Measurements from ENCODE around the gene DMRT1.

GRCh38 chr9:979983-980382 is 138.5 kb downstream of the DMRT1 start:
- TF ChIP-seq BACH2 (CRISPR knock-in tag; IDR thresholded peaks at IDR 0.05; ENCODE audit: borderline replicate concordance) (no peak), ZNF565 (CRISPR knock-in tag; conservative IDR thresholded peaks at IDR 0.05; ENCODE audit: low read depth) (no peak)
- TF ChIP-seq, protein P1, sequence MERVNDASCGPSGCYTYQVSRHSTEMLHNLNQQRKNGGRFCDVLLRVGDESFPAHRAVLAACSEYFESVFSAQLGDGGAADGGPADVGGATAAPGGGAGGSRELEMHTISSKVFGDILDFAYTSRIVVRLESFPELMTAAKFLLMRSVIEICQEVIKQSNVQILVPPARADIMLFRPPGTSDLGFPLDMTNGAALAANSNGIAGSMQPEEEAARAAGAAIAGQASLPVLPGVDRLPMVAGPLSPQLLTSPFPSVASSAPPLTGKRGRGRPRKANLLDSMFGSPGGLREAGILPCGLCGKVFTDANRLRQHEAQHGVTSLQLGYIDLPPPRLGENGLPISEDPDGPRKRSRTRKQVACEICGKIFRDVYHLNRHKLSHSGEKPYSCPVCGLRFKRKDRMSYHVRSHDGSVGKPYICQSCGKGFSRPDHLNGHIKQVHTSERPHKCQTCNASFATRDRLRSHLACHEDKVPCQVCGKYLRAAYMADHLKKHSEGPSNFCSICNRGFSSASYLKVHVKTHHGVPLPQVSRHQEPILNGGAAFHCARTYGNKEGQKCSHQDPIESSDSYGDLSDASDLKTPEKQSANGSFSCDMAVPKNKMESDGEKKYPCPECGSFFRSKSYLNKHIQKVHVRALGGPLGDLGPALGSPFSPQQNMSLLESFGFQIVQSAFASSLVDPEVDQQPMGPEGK (CRISPR knock-in tag; IDR thresholded peaks at IDR 0.05; ENCODE audit: borderline replicate concordance), result no peak
